ENCODE measurements around the gene AQP12A. TPM values are rescaled to one million over a fixed set of nuclear protein-coding genes. Genes with fewer than 3 reads are reported as not detected.

AQP12A gene
- polyA plus RNA-seq, 1 donor (not counting 4 experiments of a cell fraction or from before 2014, with no cell fraction given): not detected

DNA sequence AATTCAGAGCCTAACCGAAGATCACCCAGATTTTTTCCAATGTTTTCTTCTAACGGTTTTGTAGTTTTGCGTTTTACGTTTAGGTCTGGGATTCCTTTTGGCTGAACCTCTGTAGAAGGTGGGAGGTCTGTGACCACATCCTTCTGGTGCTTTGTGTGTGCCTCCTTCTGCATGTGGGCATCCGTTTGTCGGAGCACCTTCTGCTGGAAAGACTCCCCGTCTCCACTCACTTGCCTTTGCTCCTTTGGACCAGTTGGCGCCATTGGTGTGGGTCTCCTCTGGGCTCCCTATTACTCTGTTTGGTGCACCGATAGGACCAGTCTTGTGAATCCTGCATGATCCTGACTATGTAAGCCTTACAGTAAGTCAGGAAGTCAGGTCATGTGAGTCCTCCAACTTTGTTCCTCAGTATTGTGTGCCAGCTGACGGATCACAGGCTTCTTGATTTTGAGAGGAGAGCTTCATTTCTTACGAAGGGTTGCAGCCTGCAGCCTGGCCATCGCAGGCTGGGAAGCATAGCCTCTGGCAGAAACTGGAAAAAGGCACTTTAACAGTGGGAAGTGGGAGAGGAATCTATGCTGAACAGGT, 13.6 kb downstream of the AQP12A start:
- Histone ChIP-seq H3K4me3 (ENCODE audit: control insufficient read depth in 2 of 3, extremely low read depth in 1 of 3, insufficient read depth in 2 of 3, low read depth in 1 of 3, low read length in 3 of 3) (no peak overlapping the region), H2AFZ (ENCODE audit: control insufficient read depth, low read length) (no peak overlapping the region), H3K79me2 (ENCODE audit: control insufficient read depth, insufficient read depth, low read length) (no peaks in the 10 kb centered on the region), H3K9ac (ENCODE audit: control insufficient read depth, extremely low read depth, insufficient read depth, low read length) (no peak overlapping the region), H3K27ac (ENCODE audit: control insufficient read depth, insufficient read depth, low read length) (no peak overlapping the region), H3K4me2 (ENCODE audit: control insufficient read depth, extremely low read depth, insufficient read depth, low read depth, low read length) (no peak overlapping the region), H3K4me1 (ENCODE audit: control insufficient read depth, extremely low read depth, insufficient read depth, low read length) (no peaks in the 10 kb centered on the region), H3K9me1 (ENCODE audit: control insufficient read depth, extremely low read depth, insufficient read depth, low read length) (no peaks in the 10 kb centered on the region), H3K36me3 (ENCODE audit: control insufficient read depth in 2 of 2, extremely low read depth in 1 of 2, insufficient read depth in 2 of 2, low read length in 2 of 2) (no peaks in the 10 kb centered on the region), H3K27me3 (ENCODE audit: control insufficient read depth, extremely low read depth, insufficient read depth, low read length) (peaks cover 51% of the 10 kb centered on the region), H4K20me1 (ENCODE audit: control insufficient read depth, extremely low read depth, insufficient read depth, low read length) (no peaks in the 10 kb centered on the region), H3K9me3 (ENCODE audit: control insufficient read depth, low read depth, low read length) (no peaks in the 10 kb centered on the region)
- no peak for DNase-seq (ENCODE audit: low read depth, low spot score)
- dilution Hi-C loops (cut with MboI; ENCODE audit: extremely low pct_ligation_motif_present, low sequenced_read_pairs): no loop called here
- TF ChIP-seq, protein P1, sequence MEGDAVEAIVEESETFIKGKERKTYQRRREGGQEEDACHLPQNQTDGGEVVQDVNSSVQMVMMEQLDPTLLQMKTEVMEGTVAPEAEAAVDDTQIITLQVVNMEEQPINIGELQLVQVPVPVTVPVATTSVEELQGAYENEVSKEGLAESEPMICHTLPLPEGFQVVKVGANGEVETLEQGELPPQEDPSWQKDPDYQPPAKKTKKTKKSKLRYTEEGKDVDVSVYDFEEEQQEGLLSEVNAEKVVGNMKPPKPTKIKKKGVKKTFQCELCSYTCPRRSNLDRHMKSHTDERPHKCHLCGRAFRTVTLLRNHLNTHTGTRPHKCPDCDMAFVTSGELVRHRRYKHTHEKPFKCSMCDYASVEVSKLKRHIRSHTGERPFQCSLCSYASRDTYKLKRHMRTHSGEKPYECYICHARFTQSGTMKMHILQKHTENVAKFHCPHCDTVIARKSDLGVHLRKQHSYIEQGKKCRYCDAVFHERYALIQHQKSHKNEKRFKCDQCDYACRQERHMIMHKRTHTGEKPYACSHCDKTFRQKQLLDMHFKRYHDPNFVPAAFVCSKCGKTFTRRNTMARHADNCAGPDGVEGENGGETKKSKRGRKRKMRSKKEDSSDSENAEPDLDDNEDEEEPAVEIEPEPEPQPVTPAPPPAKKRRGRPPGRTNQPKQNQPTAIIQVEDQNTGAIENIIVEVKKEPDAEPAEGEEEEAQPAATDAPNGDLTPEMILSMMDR (optimal IDR thresholded peaks at IDR 0.05 in 1 of 3, IDR thresholded peaks at IDR 0.05 in 1 of 3, conservative IDR thresholded peaks at IDR 0.05 in 1 of 3; ENCODE audit: extremely low read depth in 1 of 3, insufficient read depth in 2 of 3, low read length in 3 of 3): no peak
- no peak for TF ChIP-seq EZH2 (IDR thresholded peaks at IDR 0.05; ENCODE audit: low read length)
- no peak for FAIRE-seq

DNA sequence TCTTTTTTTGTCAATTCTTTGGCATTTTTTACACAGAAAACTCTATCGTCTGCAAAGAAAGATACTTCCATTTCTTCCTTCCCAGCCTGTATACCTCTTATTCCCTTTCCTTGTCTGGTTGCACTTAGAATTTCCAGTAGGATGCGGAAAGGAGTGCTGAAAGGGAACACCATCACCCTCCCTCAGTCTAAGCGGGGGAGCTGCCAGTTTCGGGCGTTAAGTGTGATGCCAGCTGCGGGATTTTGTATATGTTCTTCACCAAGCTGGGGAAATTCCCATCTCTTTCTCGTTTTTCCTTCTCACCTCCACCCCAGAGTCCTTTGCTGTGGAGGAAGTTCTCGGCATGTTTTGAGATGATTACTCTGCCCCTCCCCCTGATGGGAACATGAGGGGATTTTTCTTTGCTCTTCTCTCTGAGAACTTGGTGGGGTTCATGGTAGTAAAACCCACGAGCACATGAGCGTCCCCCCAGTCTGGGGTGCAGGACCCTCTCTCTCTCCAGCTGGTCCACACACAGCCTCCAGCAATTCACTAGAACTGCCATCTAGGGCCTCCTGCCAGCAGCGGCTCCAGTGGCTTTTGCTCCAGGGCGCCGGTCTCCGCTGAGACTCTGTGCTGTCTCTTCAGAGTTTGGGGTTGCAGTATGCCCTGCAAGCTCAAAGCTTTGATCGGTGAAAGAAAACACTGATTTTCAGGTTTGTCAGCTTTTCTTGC, 15.5 kb downstream of the AQP12A start:
- no peak for DNase-seq (ENCODE audit: low read depth, low spot score)
- H3K27ac ChIP-seq (ENCODE audit: control insufficient read depth, insufficient read depth, low read length): no peak overlapping the region
- no peaks in the 10 kb centered on the region for H3K9me1 ChIP-seq (ENCODE audit: control insufficient read depth, extremely low read depth, insufficient read depth, low read length)
- H3K4me1 ChIP-seq (ENCODE audit: control insufficient read depth, extremely low read depth, insufficient read depth, low read length): no peaks in the 10 kb centered on the region
- H3K36me3 ChIP-seq (ENCODE audit: control insufficient read depth in 2 of 2, extremely low read depth in 1 of 2, insufficient read depth in 2 of 2, low read length in 2 of 2): no peaks in the 10 kb centered on the region
- H3K27me3 ChIP-seq (ENCODE audit: control insufficient read depth, extremely low read depth, insufficient read depth, low read length): peaks cover 36% of the 10 kb centered on the region
- FAIRE-seq: no peak
- H3K4me3 ChIP-seq (ENCODE audit: control insufficient read depth in 2 of 3, extremely low read depth in 1 of 3, insufficient read depth in 2 of 3, low read depth in 1 of 3, low read length in 3 of 3): no peak overlapping the region
- H3K9ac ChIP-seq (ENCODE audit: control insufficient read depth, extremely low read depth, insufficient read depth, low read length): no peak overlapping the region
- TF ChIP-seq EZH2 (IDR thresholded peaks at IDR 0.05; ENCODE audit: low read length): peak; percentile 73
- TF ChIP-seq, protein P1 (optimal IDR thresholded peaks at IDR 0.05 in 1 of 3, IDR thresholded peaks at IDR 0.05 in 1 of 3, conservative IDR thresholded peaks at IDR 0.05 in 1 of 3; ENCODE audit: extremely low read depth in 1 of 3, insufficient read depth in 2 of 3, low read length in 3 of 3): no peak
- dilution Hi-C loops (cut with MboI; ENCODE audit: extremely low pct_ligation_motif_present, low sequenced_read_pairs): no loop called here
- H3K4me2 ChIP-seq (ENCODE audit: control insufficient read depth, extremely low read depth, insufficient read depth, low read depth, low read length): no peak overlapping the region
- no peaks in the 10 kb centered on the region for H4K20me1 ChIP-seq (ENCODE audit: control insufficient read depth, extremely low read depth, insufficient read depth, low read length)
- no peaks in the 10 kb centered on the region for H3K79me2 ChIP-seq (ENCODE audit: control insufficient read depth, insufficient read depth, low read length)
- no peak overlapping the region for H2AFZ ChIP-seq (ENCODE audit: control insufficient read depth, low read length)
- H3K9me3 ChIP-seq (ENCODE audit: control insufficient read depth, low read depth, low read length): no peaks in the 10 kb centered on the region
